Cardiac fibroblast (primary cell): ENCODE measurements around the gene TMC1.

Experiments
- DNase-seq, 2 donors: peaks; one replicate each; pipeline versions ENCODE4 v3.0.0 to v3.0.0-alpha.2; 2010; ENCODE audit warnings: low read depth in 2 of 2
- H3K4me3 ChIP-seq, 2 donors: replicated peaks in 1 of 2; 1 replicate in 1 of 2; 2 replicates in 1 of 2; pipeline ENCODE4 v1.5.1; 2011; ENCODE audit warnings: low read depth in 2 of 2, low read length in 2 of 2, mild to moderate bottlenecking in 2 of 2, moderate library complexity in 1 of 2
- CTCF ChIP-seq: IDR thresholded peaks from one replicate; pipeline ENCODE4 v1.5.1; 2011; ENCODE audit warnings: low read depth, mild to moderate bottlenecking, low read length, inconsistent platforms

TMC1 gene

GRCh38 chr9:72583370-72583769, 62.0 kb downstream of the TMC1 start:
- no peak for TF ChIP-seq CTCF
- DNase-seq = peak in 1 of 2 donors; percentile 48
- H3K4me3 ChIP-seq = no peak overlapping the region

- peak; percentile 45 for TF ChIP-seq CTCF
- H3K4me3 ChIP-seq = no peak overlapping the region
- peak; percentile 93 to 94 for DNase-seq
Observed at GRCh38 chr9:72586388-72587130, 65.2 kb downstream of the TMC1 start.

- TF ChIP-seq CTCF = no peak
- no peak overlapping the region for H3K4me3 ChIP-seq
- peak in 1 of 2 donors; percentile 87 for DNase-seq
Observed at GRCh38 chr9:72588336-72588735, 66.9 kb downstream of the TMC1 start.

- no peak overlapping the region for H3K4me3 ChIP-seq
- peak in 1 of 2 donors; percentile 49 for DNase-seq
- no peak for TF ChIP-seq CTCF
Observed at GRCh38 chr9:72589667-72590521, 68.5 kb downstream of the TMC1 start.

GRCh38 chr9:72590824-72591223, 69.4 kb downstream of the TMC1 start:
- no peak for DNase-seq
- H3K4me3 ChIP-seq = no peak overlapping the region
- TF ChIP-seq CTCF = no peak

- DNase-seq = peak; percentile 78 to 84
- H3K4me3 ChIP-seq = no peak overlapping the region
- peak; percentile 61 for TF ChIP-seq CTCF
Observed at GRCh38 chr9:72592502-72593403, 71.3 kb downstream of the TMC1 start.
